LoVo (cell line): ENCODE results near the gene AKAP10.
"Not testable (repeated sequence)": the region's sequence is repeated elsewhere in the genome, so short reads cannot be mapped to it uniquely, and the experiment has no call there.

ENCODE experiments used
- DNase-seq: peaks from one replicate; pipeline ENCODE4 v3.0.0-alpha.2; 2016; ENCODE audit warnings: low spot score

The AKAP10 gene, protein sequence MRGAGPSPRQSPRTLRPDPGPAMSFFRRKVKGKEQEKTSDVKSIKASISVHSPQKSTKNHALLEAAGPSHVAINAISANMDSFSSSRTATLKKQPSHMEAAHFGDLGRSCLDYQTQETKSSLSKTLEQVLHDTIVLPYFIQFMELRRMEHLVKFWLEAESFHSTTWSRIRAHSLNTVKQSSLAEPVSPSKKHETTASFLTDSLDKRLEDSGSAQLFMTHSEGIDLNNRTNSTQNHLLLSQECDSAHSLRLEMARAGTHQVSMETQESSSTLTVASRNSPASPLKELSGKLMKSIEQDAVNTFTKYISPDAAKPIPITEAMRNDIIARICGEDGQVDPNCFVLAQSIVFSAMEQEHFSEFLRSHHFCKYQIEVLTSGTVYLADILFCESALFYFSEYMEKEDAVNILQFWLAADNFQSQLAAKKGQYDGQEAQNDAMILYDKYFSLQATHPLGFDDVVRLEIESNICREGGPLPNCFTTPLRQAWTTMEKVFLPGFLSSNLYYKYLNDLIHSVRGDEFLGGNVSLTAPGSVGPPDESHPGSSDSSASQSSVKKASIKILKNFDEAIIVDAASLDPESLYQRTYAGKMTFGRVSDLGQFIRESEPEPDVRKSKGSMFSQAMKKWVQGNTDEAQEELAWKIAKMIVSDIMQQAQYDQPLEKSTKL

DNA sequence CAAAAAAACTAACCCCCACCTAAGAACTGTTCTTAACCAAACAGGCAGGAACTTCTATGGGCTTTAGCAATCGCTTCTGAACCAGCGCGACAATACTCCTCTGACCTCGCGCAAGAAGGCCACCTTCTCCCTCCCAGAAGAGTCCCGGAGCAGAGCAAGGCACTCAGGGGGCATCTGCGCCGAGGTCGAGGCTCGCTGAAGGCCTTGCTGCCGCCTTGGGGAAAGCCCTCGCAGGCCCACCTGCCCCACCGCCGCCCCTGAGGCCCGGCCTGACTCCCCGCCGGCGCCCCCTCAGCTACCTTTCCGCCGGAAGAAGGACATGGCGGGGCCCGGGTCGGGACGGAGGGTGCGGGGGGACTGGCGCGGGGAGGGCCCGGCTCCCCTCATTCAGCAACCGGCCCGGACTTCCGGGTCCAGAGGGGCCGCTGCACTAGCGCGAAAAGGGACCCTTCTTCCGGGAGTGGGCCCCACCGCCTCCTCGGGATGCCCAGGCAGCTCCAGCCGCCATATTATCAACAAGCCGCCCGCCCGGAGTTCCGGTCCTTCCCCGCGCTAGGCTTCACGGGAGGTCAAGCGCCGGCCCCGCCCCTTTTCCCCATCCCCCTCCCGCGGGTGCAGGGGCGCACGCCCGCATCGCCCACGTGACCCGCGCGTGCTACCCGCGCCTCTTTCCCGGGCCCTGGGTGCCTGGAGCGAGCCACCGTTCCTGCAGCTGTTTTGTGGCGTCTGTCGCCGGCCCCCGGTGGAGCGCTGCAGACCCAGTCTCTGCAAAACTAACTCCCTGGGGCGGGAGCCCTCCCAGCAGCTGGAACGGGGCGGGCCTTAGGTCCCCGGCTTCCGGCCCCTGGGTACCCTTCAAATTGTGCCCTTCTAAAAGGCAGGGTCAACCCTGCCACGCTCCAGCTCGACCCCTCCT is at the start of gene AKAP10:
TSS of gene AKAP10 (minus strand) at position 536 of the 916 bp plus-strand sequence. CDS start at position 387, 149 bp downstream.
- DNase-seq: peak; percentile 85

- DNase-seq: no peak
These were observed 49.3 kb upstream of the AKAP10 start for GRCh38 chr17:20026960-20027359.

GRCh38 chr17:20022701-20023100 is 45.1 kb upstream of the AKAP10 start:
- no peak for DNase-seq

- DNase-seq: not testable (repeated sequence)
These were observed 38.9 kb upstream of the AKAP10 start for GRCh38 chr17:20016475-20016992.

DNA sequence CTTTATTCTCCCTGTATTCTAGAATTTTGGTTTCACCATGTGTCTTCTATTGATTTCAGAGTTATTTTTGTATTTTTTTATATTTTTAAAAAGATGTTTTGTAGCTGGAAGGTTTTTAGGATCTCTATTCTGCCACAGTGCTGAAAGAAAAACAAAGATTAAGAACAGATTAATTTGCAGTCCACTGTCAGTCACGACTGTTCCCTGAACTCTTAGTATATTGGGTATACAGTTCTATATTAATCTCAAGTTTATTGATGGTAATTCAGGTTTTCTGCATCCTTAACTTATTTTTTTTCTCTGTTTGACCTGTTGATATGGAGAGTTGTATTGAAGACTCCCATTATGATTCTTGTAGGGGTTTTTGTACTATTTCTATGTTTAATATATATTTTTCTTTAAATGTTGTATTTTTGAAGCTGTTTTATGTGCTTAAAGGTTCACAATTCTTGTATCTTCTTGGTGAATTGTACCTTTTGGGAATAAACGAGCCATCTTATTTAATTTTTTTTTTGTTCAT is 34.4 kb upstream of the AKAP10 start:
- DNase-seq: no peak

DNA sequence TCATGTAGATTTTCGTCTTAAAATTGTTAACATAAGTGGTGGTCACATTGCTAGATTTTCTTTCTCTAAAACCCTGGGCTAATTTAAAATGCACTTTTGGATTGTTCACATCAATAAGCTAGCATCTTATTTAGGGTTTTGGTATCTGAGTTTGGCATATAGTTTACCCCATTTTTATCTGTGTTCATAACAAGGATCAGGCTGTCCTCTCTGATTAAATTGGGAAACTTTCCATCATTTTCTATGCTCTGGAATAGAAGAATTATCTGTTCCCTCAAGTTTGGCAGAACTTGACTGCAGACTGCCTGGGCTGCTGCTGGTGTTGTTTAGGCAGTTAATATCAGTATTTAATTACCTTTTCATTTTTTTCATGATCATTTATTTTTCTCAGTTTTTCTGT is 33.3 kb upstream of the AKAP10 start:
- no peak for DNase-seq

DNA sequence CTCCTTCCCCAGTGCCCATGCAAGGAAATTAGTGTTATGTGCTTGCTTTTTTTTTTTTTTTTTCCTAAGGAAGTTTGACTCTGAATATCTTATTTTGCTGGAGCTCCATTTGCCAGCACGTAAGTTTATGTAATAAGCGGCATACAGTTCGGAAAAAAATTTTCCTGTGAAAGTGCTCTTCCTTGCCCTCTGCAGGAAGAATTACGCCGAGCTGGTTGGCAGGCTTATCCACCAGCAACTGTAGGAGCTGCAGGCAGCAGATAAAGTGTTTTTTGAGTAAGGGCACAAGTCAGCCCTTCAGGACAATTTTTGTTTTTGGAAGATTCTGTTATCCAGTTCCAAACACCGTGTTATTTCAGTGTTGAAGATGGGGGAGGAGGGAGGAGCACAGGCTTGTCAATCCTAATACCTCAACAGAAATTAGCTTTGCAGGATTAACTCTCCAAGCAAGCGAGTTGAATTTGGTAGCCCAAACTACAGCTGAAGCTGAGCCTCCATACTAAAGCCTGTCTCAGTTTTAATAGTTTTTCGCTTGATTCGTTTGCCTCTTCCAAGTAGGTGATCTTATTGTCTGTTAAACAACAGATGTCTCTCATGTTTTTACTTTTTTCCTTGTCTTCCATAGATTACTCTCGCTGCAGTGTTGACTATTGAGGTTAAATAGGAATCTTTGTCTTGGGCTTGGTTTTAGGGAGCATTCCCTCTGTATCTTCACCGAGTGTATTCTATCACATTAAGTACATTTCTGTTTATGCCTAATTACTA is 32.7 kb upstream of the AKAP10 start:
- peak; percentile 74 for DNase-seq

DNA sequence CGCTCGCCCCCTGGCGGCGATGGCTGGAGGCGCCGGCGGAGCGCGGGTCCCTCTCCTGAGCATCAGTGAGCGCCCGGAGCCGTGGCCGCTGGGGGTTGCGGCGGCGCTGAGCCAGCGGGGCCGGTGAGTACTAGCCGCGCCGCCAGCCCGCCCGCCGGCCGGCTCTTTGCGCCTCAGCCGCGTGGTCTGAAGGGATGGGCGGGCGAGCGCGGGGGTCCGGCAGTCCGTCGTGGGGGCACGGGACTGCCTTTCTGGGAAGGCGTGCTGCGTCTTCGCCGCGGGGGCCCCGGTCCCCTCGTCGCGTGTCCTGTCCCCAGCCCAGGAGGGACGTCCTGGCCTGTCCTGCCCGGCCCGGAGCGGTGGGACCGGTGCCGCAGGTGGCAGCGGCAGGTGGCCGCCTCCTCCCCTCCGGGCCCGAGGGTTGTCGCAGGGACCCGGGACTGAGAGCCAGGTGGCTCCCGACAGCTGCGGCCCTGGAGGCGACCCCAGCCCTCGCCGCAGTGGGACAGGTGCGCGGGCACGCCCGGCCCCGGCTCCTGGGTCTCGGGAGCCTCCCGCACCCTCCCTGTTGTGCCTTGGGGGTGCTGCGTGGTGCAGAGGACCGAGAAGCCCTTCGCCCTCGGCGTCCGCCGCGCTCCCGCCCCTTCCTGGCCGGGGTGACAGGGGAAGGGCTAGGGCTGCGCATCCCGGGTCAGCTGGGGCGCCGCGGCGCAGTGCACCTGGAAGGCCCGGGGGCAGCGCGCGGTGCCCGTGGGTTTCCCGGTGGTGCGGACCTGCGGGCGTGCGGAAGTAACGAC is 31.9 kb upstream of the AKAP10 start, which contains the start of gene SPECC1:
TSS of gene SPECC1 (plus strand) at position 58 of the 797 bp plus-strand sequence. CDS start 87,293 bp downstream, outside the sequence.
- DNase-seq: peak; percentile 86

- no peak for DNase-seq
These were observed 31.3 kb upstream of the AKAP10 start for GRCh38 chr17:20009052-20009301.

GRCh38 chr17:20008242-20009051 is 30.8 kb upstream of the AKAP10 start:
- DNase-seq: peak; percentile 38

DNA sequence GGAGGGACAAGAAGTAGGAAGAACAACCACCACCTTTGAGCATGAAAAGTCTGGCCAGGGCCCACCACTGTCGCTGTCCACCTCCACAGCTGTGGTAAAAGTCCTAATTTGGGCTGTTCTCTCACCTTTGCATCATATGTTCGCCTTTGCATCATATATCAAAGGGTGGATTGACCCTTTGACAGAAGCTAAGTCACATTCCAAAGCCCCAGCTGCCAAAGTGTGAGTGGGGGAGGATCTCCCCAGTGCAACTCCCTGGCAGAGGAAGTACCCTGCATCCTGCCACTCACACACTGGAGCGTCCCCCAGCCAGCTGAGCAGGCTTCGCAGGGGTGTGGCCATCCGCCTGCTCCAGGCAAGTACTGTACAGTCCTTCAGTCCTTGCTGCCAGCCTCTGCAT is 18.9 kb upstream of the AKAP10 start:
- no peak for DNase-seq

- DNase-seq: no peak
These were observed 18.5 kb upstream of the AKAP10 start for GRCh38 chr17:19996086-19996485.

DNA sequence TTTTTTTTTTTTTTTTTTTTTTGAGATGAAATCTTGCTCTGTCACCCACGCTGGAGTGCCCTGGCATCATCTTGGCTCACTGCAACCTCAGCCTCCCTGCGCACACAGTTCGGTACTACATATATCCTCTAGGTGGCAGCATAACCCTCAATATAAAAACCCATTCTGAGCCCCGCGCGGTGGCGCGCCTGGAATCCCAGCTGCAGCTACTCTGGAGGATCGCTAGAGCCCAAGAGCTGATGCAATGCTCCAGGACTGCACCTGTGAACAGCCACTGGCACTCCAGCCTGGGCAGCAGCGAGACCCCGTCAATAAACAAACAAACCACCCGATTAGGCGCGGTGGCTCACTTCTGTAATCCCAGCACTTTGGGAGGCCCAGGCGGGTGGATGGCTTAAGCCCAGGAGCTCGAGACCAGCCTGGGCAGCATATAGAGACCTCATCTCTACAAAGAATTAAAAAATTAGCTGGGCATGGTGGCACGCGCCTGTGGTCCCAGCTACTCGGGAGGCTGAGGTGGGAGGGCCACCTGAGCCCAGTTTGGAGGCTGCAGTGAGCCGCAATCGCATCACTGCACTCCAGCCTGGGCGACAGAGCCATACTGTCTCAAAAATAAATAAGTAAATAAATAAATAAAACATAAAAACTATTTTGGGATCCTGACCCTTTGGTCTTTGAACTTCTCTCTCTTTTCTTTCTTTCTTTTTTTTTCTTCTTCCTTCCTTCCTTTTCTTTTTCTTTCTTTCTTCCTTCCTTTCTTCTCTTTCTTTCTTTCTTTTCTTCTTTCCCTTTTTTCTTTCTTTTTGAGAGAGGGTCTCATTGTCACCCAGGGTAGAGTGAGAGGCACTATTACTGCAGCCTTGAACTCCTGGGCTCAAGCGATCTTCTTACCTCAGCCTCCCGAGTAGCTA is 15.4 kb upstream of the AKAP10 start:
- peak; percentile 91 for DNase-seq

GRCh38 chr17:19991252-19991885 is 13.7 kb upstream of the AKAP10 start:
- DNase-seq: no peak

DNA sequence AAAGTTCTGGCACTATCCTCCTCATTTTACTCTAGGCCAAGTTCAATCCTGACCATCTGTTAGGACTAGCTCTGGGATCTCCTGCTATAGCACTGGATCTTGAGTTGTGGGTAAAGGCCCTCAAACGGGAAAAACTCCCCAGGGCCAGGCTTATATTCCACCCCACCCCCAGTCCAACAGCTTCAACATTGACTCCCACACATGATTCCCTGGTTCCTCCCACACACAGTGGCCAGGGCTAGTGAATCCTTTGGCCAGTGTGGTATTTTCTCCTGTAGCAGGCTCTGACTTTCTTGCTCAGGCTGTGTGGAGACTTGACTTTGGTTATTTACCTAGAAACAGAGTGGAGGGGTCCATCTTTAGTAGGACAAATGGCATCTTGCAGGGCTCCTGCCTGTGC is 10.3 kb upstream of the AKAP10 start:
- no peak for DNase-seq

DNA sequence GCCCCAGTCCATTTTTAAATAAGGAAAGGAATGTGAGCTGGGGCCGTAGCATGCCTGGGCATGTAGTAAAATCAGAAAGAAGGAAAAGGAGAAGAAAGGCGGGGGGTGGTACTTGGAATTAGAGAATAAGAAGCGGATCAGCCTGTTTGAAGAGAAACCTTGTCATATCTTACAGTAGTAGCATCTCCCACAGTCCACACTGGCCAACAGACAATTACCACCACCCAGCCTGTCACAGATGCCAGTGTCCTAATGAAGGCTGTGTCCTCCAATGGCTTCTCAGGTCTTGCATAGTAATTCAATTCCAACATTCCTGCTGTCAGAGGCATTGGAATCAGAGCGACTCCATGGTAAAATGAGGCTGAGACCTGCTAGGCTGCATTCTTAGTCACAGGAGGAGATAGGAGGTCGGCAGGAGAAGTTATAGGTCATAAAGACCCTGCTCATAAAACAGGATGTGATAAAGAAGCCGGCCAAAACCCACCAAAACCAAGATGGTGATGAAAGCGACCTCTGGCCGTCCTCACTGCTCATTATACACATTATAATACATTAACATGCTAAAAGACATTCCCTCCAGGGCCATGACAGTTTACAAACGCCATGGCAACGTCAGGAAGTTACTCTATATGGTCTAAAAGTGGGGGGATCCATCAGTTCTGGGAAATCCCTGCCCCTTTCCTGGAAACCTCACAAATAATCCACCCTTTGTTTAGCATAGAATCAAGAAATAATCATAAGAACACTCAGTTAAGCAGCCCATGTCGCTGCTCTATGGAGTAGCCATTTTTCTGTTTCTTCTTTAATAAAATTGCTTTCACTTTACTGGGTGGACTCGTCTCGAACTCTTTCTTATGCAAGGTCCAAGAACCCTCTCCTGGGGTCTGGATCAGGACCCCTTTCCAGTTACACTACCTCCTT is 9.6 kb upstream of the AKAP10 start:
- DNase-seq: no peak
